ENCODE results near the gene FNDC3B. TPM values are rescaled to one million over a fixed set of nuclear protein-coding genes. Genes with fewer than 3 reads are reported as not detected.

FNDC3B gene
- total and polyA plus RNA-seq, 2 donors (not counting 1 experiment from before 2014, with no cell fraction given): 1.2 to 9.2 TPM

- no peak overlapping the region for H3K4me3 ChIP-seq (ENCODE audit: control extremely low read depth in 1 of 5, extremely low read depth in 1 of 5, insufficient read depth in 1 of 5, low read depth in 2 of 5, low read length in 4 of 5)
Measured at GRCh38 chr3:172388412-172389078, 349.2 kb downstream of the FNDC3B start.

More at GRCh38 chr3:172388412-172389078, 349.2 kb downstream of the FNDC3B start:
- 100% methylated on average over 6 of the region's 10 CpGs for WGBS (ENCODE audit: insufficient coverage)
- Histone ChIP-seq H3K36me3 (replicated peaks in 1 of 2; ENCODE audit: control extremely low read depth in 1 of 2, control insufficient read depth in 1 of 2, extremely low read depth in 1 of 2, insufficient read depth in 2 of 2, low read length in 1 of 2) (no peaks in the 10 kb centered on the region), H3K4me1 (ENCODE audit: control insufficient read depth in 2 of 2, insufficient read depth in 2 of 2, low read length in 2 of 2) (no peaks in the 10 kb centered on the region), H3K27me3 (replicated peaks in 1 of 4; ENCODE audit: control extremely low read depth in 1 of 4, control insufficient read depth in 3 of 4, insufficient read depth in 4 of 4, low read length in 3 of 4) (no peaks in the 10 kb centered on the region), H3K27ac (ENCODE audit: low read length in 2 of 2) (no peak overlapping the region), H4K20me1 (ENCODE audit: control insufficient read depth, insufficient read depth, low read length, poor library complexity, severe bottlenecking) (no peaks in the 10 kb centered on the region), H3K79me2 (ENCODE audit: control insufficient read depth, insufficient read depth, low read length) (no peaks in the 10 kb centered on the region), H3K4me2 (replicated peaks; ENCODE audit: low read depth, low read length, poor library complexity, severe bottlenecking) (no peak overlapping the region), H3K9me3 (ENCODE audit: control extremely low read depth in 1 of 3, control insufficient read depth in 2 of 3, insufficient read depth in 1 of 3, low read length in 2 of 3) (peaks cover 0 to 5% (median 0%) of the 10 kb centered on the region in 3 donors), H2AFZ (ENCODE audit: insufficient read depth, low read depth, low read length, poor library complexity, severe bottlenecking) (no peak overlapping the region), H3K9ac (ENCODE audit: low read length) (no peak overlapping the region)
- POLR2A ChIA-PET: no interaction called here
- H3K27me3 Mint-ChIP-seq: no peaks in the 10 kb centered on the region
- H3K9me3 Mint-ChIP-seq (ENCODE audit: insufficient read depth): peaks cover 3% of the 10 kb centered on the region
- ATAC-seq (ENCODE audit: low read depth): no peak
- intact Hi-C loops (cut with micrococcal nuclease): no loop called here
- no peak overlapping the region for H3K4me3 Mint-ChIP-seq
- no peak for TF ChIP-seq CTCF (IDR thresholded peaks at IDR 0.05)
- TF ChIP-seq EZH2 (IDR thresholded peaks at IDR 0.05; ENCODE audit: borderline replicate concordance, insufficient read depth, low read depth, low read length, poor library complexity, severe bottlenecking): no peak
- no peak overlapping the region for H3K27ac Mint-ChIP-seq
- no peak for DNase-seq
- CTCF ChIA-PET: no interaction called here
- H3K4me1 Mint-ChIP-seq: no peaks in the 10 kb centered on the region

Measured in B cell (primary cell).